Muscle of leg (tissue), 9 donors: ENCODE measurements around the gene SFXN3. TPM values are rescaled to one million over a fixed set of nuclear protein-coding genes. Genes with fewer than 3 reads are reported as not detected.

Experiments
- polyA plus RNA-seq, 8 donors: library from polyadenylated mRNA; unstranded; fragments of 120-200 nt; gene quantifications; one replicate each; pipeline versions ENCODE4 v1.2.1 to v1.2.3, GENCODE V29; 2013; ENCODE audit warnings: inconsistent platforms in 1 of 8, low replicate concordance in 1 of 8; ENCODE audit not compliant: insufficient read length in 8 of 8, insufficient read depth in 1 of 8
- total RNA-seq: library from RNA; stranded (reverse); fragments of 120-200 nt; gene quantifications from one replicate; pipeline ENCODE4 v1.2.4, GENCODE V29; 2013

Gene SFXN3
- total and polyA plus RNA-seq, 9 donors, result 18.8 to 37.2 (median 24.2) TPM

Other genes starting within 250 kb of the SFXN3 start
- 113 TPM for gene SLF2, start 118.3 kb upstream of the SFXN3 start, total RNA-seq
- gene SLF2, start 118.3 kb upstream of the SFXN3 start, polyA plus RNA-seq, result 100 to 1,000 TPM in 1 of 8 donors, 10 to 100 TPM in 7; 59.1 to 106 (median 81.3) TPM
- 1.2 TPM for gene SEMA4G, start 61.7 kb upstream of the SFXN3 start, total RNA-seq
- 10 to 100 TPM in 3 of 8 donors, 1 to 10 TPM in 5; 4.8 to 12.9 (median 7.3) TPM for gene SEMA4G, start 61.7 kb upstream of the SFXN3 start, polyA plus RNA-seq
- gene MRPL43, start 43.7 kb upstream of the SFXN3 start, total RNA-seq, result 61.0 TPM
- gene MRPL43, start 43.7 kb upstream of the SFXN3 start, polyA plus RNA-seq, result 10 to 100 TPM; 63.4 to 94.4 (median 69.4) TPM
- 5.9 TPM for gene TWNK, start 43.7 kb upstream of the SFXN3 start, total RNA-seq
- gene TWNK, start 43.7 kb upstream of the SFXN3 start, polyA plus RNA-seq, result 10 to 100 TPM in 3 of 8 donors, 1 to 10 TPM in 5; 8.1 to 12.0 (median 9.6) TPM
- 35.6 TPM for gene LZTS2, start 31.4 kb upstream of the SFXN3 start, total RNA-seq
- gene LZTS2, start 31.4 kb upstream of the SFXN3 start, polyA plus RNA-seq, result 10 to 100 TPM; 55.0 to 72.0 (median 63.2) TPM
- gene PDZD7, start 105 bp upstream of the SFXN3 start, total RNA-seq, result 1.2 TPM
- 1 to 10 TPM in 5 of 8 donors, under 1 TPM in 3; 0.41 to 6.1 (median 1.4) TPM for gene PDZD7, start 105 bp upstream of the SFXN3 start, polyA plus RNA-seq
- gene KAZALD1, start 30.8 kb downstream of the SFXN3 start, total RNA-seq, result 60.2 TPM
- gene KAZALD1, start 30.8 kb downstream of the SFXN3 start, polyA plus RNA-seq, result 10 to 100 TPM; 22.3 to 63.9 (median 36.6) TPM
- not detected for gene TLX1, start 100.1 kb downstream of the SFXN3 start, total RNA-seq
- not detected for gene TLX1, start 100.1 kb downstream of the SFXN3 start, polyA plus RNA-seq
- gene LBX1, start 198.2 kb downstream of the SFXN3 start, total RNA-seq, result 3.3 TPM
- 10 to 100 TPM in 3 of 8 donors, 1 to 10 TPM in 5; 5.1 to 12.3 (median 9.3) TPM for gene LBX1, start 198.2 kb downstream of the SFXN3 start, polyA plus RNA-seq